GM23338 (cell line): Measurements from ENCODE around the gene RNF215. TPM values are rescaled to one million over a fixed set of nuclear protein-coding genes. Genes with fewer than 3 reads are reported as not detected.

Experiments
- ATAC-seq: fragments of 200-7000 bp; cut with Tn5 transposase; 3 replicates; pipeline ENCODE4 v1.9.1; 2020
- DNase-seq: peaks from one replicate; pipeline ENCODE4 v3.0.0-alpha.2; 2015; ENCODE audit warnings: low spot score
- H2AFZ ChIP-seq: fragments of 200-600 bp; sonication (generic); 2 replicates; pipeline ENCODE4 v1.8.0; 2016; ENCODE audit warnings: antibody characterized with exemption, mild to moderate bottlenecking, moderate library complexity
- H3F3A ChIP-seq: fragments of 200-600 bp; sonication (generic); replicated peaks from 2 replicates; pipeline ENCODE4 v1.8.0; 2017; ENCODE audit warnings: antibody characterized with exemption, mixed run types, low read depth
- H3K27ac ChIP-seq: fragments of 200-600 bp; sonication (generic); 2 replicates; pipeline ENCODE4 v1.6.1; 2016; ENCODE audit warnings: low read depth
- H3K27me3 ChIP-seq: fragments of 200-600 bp; sonication (generic); 2 replicates; pipeline ENCODE4 v1.8.0; 2016; ENCODE audit warnings: mild to moderate bottlenecking, mixed run types, moderate library complexity; ENCODE audit not compliant: insufficient read depth
- H3K36me3 ChIP-seq: fragments of 200-600 bp; sonication (generic); 2 replicates; pipeline ENCODE4 v1.8.0; 2016; ENCODE audit warnings: mild to moderate bottlenecking; ENCODE audit not compliant: insufficient read depth
- H3K4me1 ChIP-seq: fragments of 200-600 bp; sonication (generic); 2 replicates; pipeline ENCODE4 v1.8.0; 2016; ENCODE audit warnings: mild to moderate bottlenecking, moderate library complexity; ENCODE audit not compliant: insufficient read depth
- H3K4me2 ChIP-seq: fragments of 200-600 bp; sonication (generic); 2 replicates; pipeline ENCODE4 v1.7.1; 2017; ENCODE audit warnings: mixed run types
- H3K4me3 ChIP-seq: fragments of 200-600 bp; sonication (generic); 2 replicates; pipeline ENCODE4 v1.6.1; 2016; ENCODE audit warnings: mixed run types
- H3K79me2 ChIP-seq: fragments of 200-600 bp; sonication (generic); replicated peaks from 2 replicates; pipeline ENCODE4 v1.8.0; 2017; ENCODE audit warnings: mild to moderate bottlenecking; ENCODE audit not compliant: insufficient read depth
- H3K9me2 ChIP-seq: fragments of 200-600 bp; sonication (generic); 2 replicates; pipeline ENCODE4 v1.8.0; 2017; ENCODE audit not compliant: insufficient read depth
- H4K20me1 ChIP-seq: fragments of 200-600 bp; sonication (generic); replicated peaks from 2 replicates; pipeline ENCODE4 v1.8.0; 2017; ENCODE audit warnings: mild to moderate bottlenecking; ENCODE audit not compliant: insufficient read depth
- H3K27ac Mint-ChIP-seq: 2 replicates; pipeline ENCODE4 v1.8.0; 2020; ENCODE audit warnings: inconsistent platforms, mild to moderate bottlenecking, moderate library complexity, mixed read lengths
- H3K27me3 Mint-ChIP-seq: 3 replicates; pipeline ENCODE4 v1.8.0; 2022; ENCODE audit warnings: low read depth, mild to moderate bottlenecking, moderate library complexity, mixed read lengths, inconsistent platforms; ENCODE audit not compliant: insufficient read depth, poor library complexity
- H3K36me3 Mint-ChIP-seq: 3 replicates; pipeline ENCODE4 v1.8.0; 2021; ENCODE audit warnings: low read depth, mild to moderate bottlenecking, inconsistent platforms, moderate library complexity, mixed read lengths
- H3K4me1 Mint-ChIP-seq: 3 replicates; pipeline ENCODE4 v1.8.0; 2020; ENCODE audit warnings: mild to moderate bottlenecking, inconsistent platforms, mixed read lengths
- H3K4me3 Mint-ChIP-seq: 3 replicates; pipeline ENCODE4 v1.8.0; 2021; ENCODE audit warnings: moderate library complexity, mild to moderate bottlenecking, inconsistent platforms, mixed read lengths
- H3K9me3 Mint-ChIP-seq: 3 replicates; pipeline ENCODE4 v1.8.0; 2020; ENCODE audit warnings: moderate library complexity, mild to moderate bottlenecking, inconsistent platforms, mixed read lengths
- CREB1 ChIP-seq: fragments of 250-450 bp; sonication (Bioruptor Pico); IDR thresholded peaks from 2 replicates; pipeline ENCODE4 v1.5.0; 2020; ENCODE audit warnings: low read depth, mild to moderate bottlenecking, moderate library complexity
- CTCF ChIP-seq, 2 experiments: fragments of 200-600 bp in 1 of 2; sonication (generic) in 1 of 2; conservative IDR thresholded peaks; 2 replicates each; pipeline versions ENCODE4 v1.5.1 to v1.6.1; 2016 to 2017; ENCODE audit warnings: antibody characterized with exemption in 2 of 2, low read depth in 2 of 2, mild to moderate bottlenecking in 2 of 2, moderate library complexity in 1 of 2
- ETS1 ChIP-seq: IDR thresholded peaks from 2 replicates; pipeline ENCODE4 v1.6.1; 2016; ENCODE audit warnings: antibody characterized with exemption
- EZH2 ChIP-seq: fragments of 200-600 bp; sonication (generic); IDR thresholded peaks from one replicate; pipeline ENCODE4 v1.8.0; 2017; ENCODE audit warnings: antibody characterized with exemption, mild to moderate bottlenecking, low read depth; ENCODE audit not compliant: unreplicated experiment
- EZH2phosphoT487 ChIP-seq: fragments of 200-600 bp; sonication (generic); IDR thresholded peaks from one replicate; pipeline ENCODE4 v1.8.1; 2018; ENCODE audit warnings: antibody characterized with exemption; ENCODE audit not compliant: unreplicated experiment
- JUNB ChIP-seq: IDR thresholded peaks from one replicate; pipeline ENCODE4 v1.6.1; 2016; ENCODE audit warnings: antibody characterized with exemption; ENCODE audit not compliant: unreplicated experiment
- NANOG ChIP-seq: IDR thresholded peaks from 2 replicates; pipeline ENCODE4 v1.6.1; 2016; ENCODE audit warnings: antibody characterized with exemption, borderline replicate concordance
- POLR2AphosphoS5 ChIP-seq: IDR thresholded peaks from 2 replicates; pipeline ENCODE4 v1.6.1; 2016; ENCODE audit warnings: antibody characterized with exemption, low read depth
- REST ChIP-seq: IDR thresholded peaks from one replicate; pipeline ENCODE4 v1.6.1; 2018; ENCODE audit warnings: antibody characterized with exemption; ENCODE audit not compliant: unreplicated experiment
- STAT1 ChIP-seq: IDR thresholded peaks from one replicate; pipeline ENCODE4 v1.6.1; 2016; ENCODE audit warnings: antibody characterized with exemption; ENCODE audit not compliant: unreplicated experiment
- ZNF114 ChIP-seq: fragments of 250-450 bp; sonication (Bioruptor Pico); IDR thresholded peaks from 2 replicates; pipeline ENCODE4 v1.5.0; 2020; ENCODE audit warnings: mild to moderate bottlenecking, moderate library complexity
- ZNF331 ChIP-seq: fragments of 250-450 bp; sonication (Bioruptor Pico); IDR thresholded peaks from 2 replicates; pipeline ENCODE4 v1.5.0; 2020; ENCODE audit warnings: low read depth, mild to moderate bottlenecking, moderate library complexity
- ZNF462 ChIP-seq: fragments of 250-450 bp; sonication (Bioruptor Pico); IDR thresholded peaks from 2 replicates; pipeline ENCODE4 v1.5.0; 2020; ENCODE audit warnings: mild to moderate bottlenecking, moderate library complexity
- polyA plus RNA-seq: library from polyadenylated mRNA; unstranded; fragments of >200 nt; fragmentation: Nextera tagmentation; extraction: Ambion mirVana; gene quantifications from 2 replicates; pipeline ENCODE4 v1.2.1, GENCODE V29; 2016
- total RNA-seq: library from RNA; depleted of rRNA; stranded (reverse); fragments of >200 nt; shearing (Covaris generic); gene quantifications from 2 replicates; pipeline ENCODE4 v1.2.3, GENCODE V29; 2014

The RNF215 gene
- total and polyA plus RNA-seq, 2 experiments from 2014 or later: 3.3 to 13.9 TPM

GRCh38 chr22:30351226-30351625 is 36.0 kb downstream of the RNF215 start:
- Mint-ChIP-seq H3K4me1 (peaks cover 10% of the 10 kb centered on the region), H3K9me3 (no peaks in the 10 kb centered on the region; the same call in 2 of the 3 replicates), H3K36me3 (peaks cover 65% of the 10 kb centered on the region), H3K4me3 (no peak overlapping the region), H3K27ac (no peak overlapping the region), H3K27me3 (peaks cover 4% of the 10 kb centered on the region)
- H3K36me3 ChIP-seq: peaks cover 37% of the 10 kb centered on the region
- no peak overlapping the region for H3K4me2 ChIP-seq
- H4K20me1 ChIP-seq: peaks cover 36% of the 10 kb centered on the region
- H3K4me3 ChIP-seq: no peak overlapping the region
- no peaks in the 10 kb centered on the region for H3K9me2 ChIP-seq
- ATAC-seq: no peak
- peaks cover 9% of the 10 kb centered on the region; the same call in 1 of the 2 replicates for H3K4me1 ChIP-seq
- H3K27ac ChIP-seq: no peak overlapping the region
- TF ChIP-seq ZNF331 (no peak), REST (no peak), EZH2phosphoT487 (no peak), POLR2AphosphoS5 (no peak), STAT1 (no peak), NANOG (no peak), CREB1 (no peak), ZNF462 (CRISPR knock-in tag) (no peak), ETS1 (no peak), JUNB (no peak), EZH2 (no peak), ZNF114 (CRISPR knock-in tag) (no peak), CTCF (conservative IDR thresholded peaks at IDR 0.05; ENCODE audit: low read depth in 2 of 2) (no peak)
- DNase-seq: no peak
- no peaks in the 10 kb centered on the region for H3F3A ChIP-seq
- H3K79me2 ChIP-seq: peaks cover 81% of the 10 kb centered on the region
- no peaks in the 10 kb centered on the region for H3K27me3 ChIP-seq
- no peak overlapping the region for H2AFZ ChIP-seq
